Glomerular visceral epithelial cell (primary cell): ENCODE data around the gene FAM200B.

Experiments
- DNase-seq: peaks from one replicate; pipeline ENCODE4 v3.0.0-alpha.2; 2016; ENCODE audit errors: extremely low spot score

FAM200B gene

GRCh38 chr4:15681372-15682241 is at the start of gene FAM200B:
TSS of gene FAM200B (plus strand) at chr4:15681827. CDS start at chr4:15686978, 5,151 bp downstream.
- DNase-seq = peak; percentile 100

GRCh38 chr4:15636818-15637217 is 44.8 kb upstream of the FAM200B start:
- no peak for DNase-seq

GRCh38 chr4:15638418-15638817 is 43.2 kb upstream of the FAM200B start:
- no peak for DNase-seq

- DNase-seq = no peak
Observed at GRCh38 chr4:15648600-15648999, 33.0 kb upstream of the FAM200B start.

- DNase-seq = peak; percentile 63
Observed at GRCh38 chr4:15649914-15650545, 31.6 kb upstream of the FAM200B start.

- peak; percentile 35 for DNase-seq
Observed at GRCh38 chr4:15651676-15652075, 30.0 kb upstream of the FAM200B start.

- no peak for DNase-seq
Observed at GRCh38 chr4:15652191-15652590, 29.4 kb upstream of the FAM200B start.

- no peak for DNase-seq
Observed at GRCh38 chr4:15652841-15653240, 28.8 kb upstream of the FAM200B start.

- no peak for DNase-seq
Observed at GRCh38 chr4:15653420-15653819, 28.2 kb upstream of the FAM200B start.

GRCh38 chr4:15653864-15654592 is 27.6 kb upstream of the FAM200B start:
- peak; percentile 59 for DNase-seq

GRCh38 chr4:15654593-15655222 is 26.9 kb upstream of the FAM200B start:
- peak; percentile 46 for DNase-seq

- DNase-seq = peak; percentile 91
Observed at GRCh38 chr4:15655223-15656037, 26.2 kb upstream of the FAM200B start, which contains the start of gene FBXL5. TSS of gene FBXL5 (minus strand) at chr4:15655357. CDS start at chr4:15655287, 70 bp downstream.

GRCh38 chr4:15656038-15656470 is 25.6 kb upstream of the FAM200B start:
- peak; percentile 55 for DNase-seq

GRCh38 chr4:15657366-15657765 is 24.3 kb upstream of the FAM200B start:
- no peak for DNase-seq

- DNase-seq = no peak
Observed at GRCh38 chr4:15658136-15658770, 23.4 kb upstream of the FAM200B start.

GRCh38 chr4:15658781-15659180 is 22.8 kb upstream of the FAM200B start:
- no peak for DNase-seq

- no peak for DNase-seq
Observed at GRCh38 chr4:15659768-15660570, 21.7 kb upstream of the FAM200B start.

- DNase-seq = peak; percentile 51
Observed at GRCh38 chr4:15665753-15666365, 15.8 kb upstream of the FAM200B start.

GRCh38 chr4:15667006-15667405 is 14.6 kb upstream of the FAM200B start:
- no peak for DNase-seq
